ENCODE measurements around the gene CCP110. TPM values are rescaled to one million over a fixed set of nuclear protein-coding genes. Genes with fewer than 3 reads are reported as not detected.

Gene CCP110
- total and polyA plus RNA-seq, 7 experiments from 2014 or later: 9.2 to 33.0 (median 18.1) TPM

- H3K4me1 Mint-ChIP-seq: peaks cover 43 to 66% (median 54%) of the 10 kb centered on the region in 7 donors
- peak overlapping the region in 7 of 10 donors; percentile 86 to 98 (median 95) for H3K4me3 Mint-ChIP-seq
- H3K27me3 ChIP-seq (ENCODE audit: control insufficient read depth in 2 of 2, insufficient read depth in 2 of 2, low read length in 2 of 2): no peaks in the 10 kb centered on the region
- ChIA-PET CTCF (interaction anchor here (1.0 kb wide), 2 partner anchors 21 to 33 kb away, joined by 3 read pairs; partner anchors contain the start of gene VPS35L), POLR2A (interaction anchor here (3.7 kb wide), 1 partner anchor 33 kb away, joined by 37 read pairs; the partner anchor contains the start of gene VPS35L)
- H3K4me3 ChIP-seq (ENCODE audit: low read length): no peak overlapping the region
- peak overlapping the region in 6 of 9 donors; percentile 72 to 93 (median 88) for H3K27ac Mint-ChIP-seq
- H3K36me3 ChIP-seq (ENCODE audit: control insufficient read depth in 2 of 3, insufficient read depth in 3 of 3, low read length in 3 of 3): peaks cover 0 to 9% (median 0%) of the 10 kb centered on the region in 3 experiments
- no peak for ATAC-seq
- no peaks in the 10 kb centered on the region for H3K9me3 Mint-ChIP-seq
- H3K27ac ChIP-seq (ENCODE audit: low read depth, low read length): peak overlapping the region; percentile 82
- H3K36me3 Mint-ChIP-seq: peaks cover 0 to 9% (median 3%) of the 10 kb centered on the region in 5 donors
- H3K4me1 ChIP-seq (ENCODE audit: control insufficient read depth in 2 of 2, insufficient read depth in 2 of 2, low read length in 2 of 2): peaks cover 15 to 31% of the 10 kb centered on the region in 2 donors
- no peak for DNase-seq
- H3K27me3 Mint-ChIP-seq: no peaks in the 10 kb centered on the region
- H3K9me3 ChIP-seq (ENCODE audit: control insufficient read depth in 2 of 3, low read length in 3 of 3): no peaks in the 10 kb centered on the region
- intact Hi-C loops (cut with micrococcal nuclease): loop anchor here (1.0 to 10.0 kb wide), 12 partner anchors 14 to 1982 kb away; partner anchors contain the start of genes ARL6IP1 (in 2 of the 2), COQ7 (in 2 of the 2), IQCK (in 2 of the 2) and KNOP1 (in 2 of the 2)
These were observed 982 bp upstream of the CCP110 start for GRCh38 chr16:19522760-19523159.

GRCh38 chr16:19523184-19523558, 571 bp upstream of the CCP110 start:
- ATAC-seq: no peak
- Histone ChIP-seq H3K27me3 (ENCODE audit: control insufficient read depth in 2 of 2, insufficient read depth in 2 of 2, low read length in 2 of 2) (no peaks in the 10 kb centered on the region), H3K27ac (ENCODE audit: low read depth, low read length) (peak overlapping the region; percentile 82), H3K4me3 (ENCODE audit: low read length) (no peak overlapping the region), H3K36me3 (ENCODE audit: control insufficient read depth in 2 of 3, insufficient read depth in 3 of 3, low read length in 3 of 3) (peaks cover 0 to 9% (median 0%) of the 10 kb centered on the region in 3 experiments), H3K4me1 (ENCODE audit: control insufficient read depth in 2 of 2, insufficient read depth in 2 of 2, low read length in 2 of 2) (peaks cover 15 to 31% of the 10 kb centered on the region in 2 donors), H3K9me3 (ENCODE audit: control insufficient read depth in 2 of 3, low read length in 3 of 3) (no peaks in the 10 kb centered on the region)
- intact Hi-C loops (cut with micrococcal nuclease): loop anchor here (1.0 to 10.0 kb wide), 12 partner anchors 14 to 1982 kb away; partner anchors contain the start of genes ARL6IP1 (in 2 of the 2), COQ7 (in 2 of the 2), THUMPD1 (in 2 of the 2) and VPS35L (in 2 of the 2)
- H3K4me1 Mint-ChIP-seq: peaks cover 43 to 66% (median 54%) of the 10 kb centered on the region in 7 donors
- H3K36me3 Mint-ChIP-seq: peaks cover 0 to 9% (median 3%) of the 10 kb centered on the region in 5 donors
- H3K9me3 Mint-ChIP-seq: no peaks in the 10 kb centered on the region
- H3K27me3 Mint-ChIP-seq: no peaks in the 10 kb centered on the region
- CTCF ChIA-PET: interaction anchor here (0.6 to 2.3 kb wide), 3 partner anchors 21 to 607 kb away, joined by 3 to 19 read pairs (median 4); partner anchors contain the start of gene VPS35L
- peak overlapping the region in 5 of 10 donors; percentile 45 to 100 (median 94) for H3K4me3 Mint-ChIP-seq
- POLR2A ChIA-PET: interaction anchor here (0.6 to 3.7 kb wide), 3 partner anchors 32 to 733 kb away, joined by 3 to 37 read pairs (median 6); partner anchors contain the start of genes COQ7, RPS15A and VPS35L
- DNase-seq: no peak
- H3K27ac Mint-ChIP-seq: peak overlapping the region in 3 of 9 donors; percentile 21 to 92 (median 89)

GRCh38 chr16:19524356-19524615, 544 bp downstream of the CCP110 start:
- H3K27me3 Mint-ChIP-seq: no peaks in the 10 kb centered on the region
- Histone ChIP-seq H3K27me3 (ENCODE audit: control insufficient read depth in 2 of 2, insufficient read depth in 2 of 2, low read length in 2 of 2) (no peaks in the 10 kb centered on the region), H3K4me3 (ENCODE audit: low read length) (peak overlapping the region; percentile 89), H3K36me3 (ENCODE audit: control insufficient read depth in 2 of 3, insufficient read depth in 3 of 3, low read length in 3 of 3) (peaks cover 0 to 18% (median 0%) of the 10 kb centered on the region in 3 experiments), H3K4me1 (ENCODE audit: control insufficient read depth in 2 of 2, insufficient read depth in 2 of 2, low read length in 2 of 2) (peaks cover 15 to 31% of the 10 kb centered on the region in 2 donors), H3K27ac (ENCODE audit: low read depth, low read length) (peak overlapping the region; percentile 73), H3K9me3 (ENCODE audit: control insufficient read depth in 2 of 3, low read length in 3 of 3) (no peaks in the 10 kb centered on the region)
- H3K27ac Mint-ChIP-seq: peak overlapping the region; percentile 34 to 95 (median 83)
- peak overlapping the region; percentile 92 to 100 (median 97) for H3K4me3 Mint-ChIP-seq
- H3K4me1 Mint-ChIP-seq: peaks cover 35 to 55% (median 46%) of the 10 kb centered on the region in 7 donors
- peaks cover 0 to 15% (median 8%) of the 10 kb centered on the region in 5 donors for H3K36me3 Mint-ChIP-seq
- CTCF ChIA-PET: interaction anchor here (0.6 to 2.3 kb wide), 4 partner anchors 31 to 383 kb away, joined by 3 to 19 read pairs (median 5); partner anchors contain the start of gene VPS35L
- POLR2A ChIA-PET: interaction anchor here (1.4 to 3.7 kb wide), 3 partner anchors 24 to 457 kb away, joined by 5 to 37 read pairs (median 6); partner anchors contain the start of genes COQ7 and VPS35L
- ATAC-seq: no peak
- no peaks in the 10 kb centered on the region for H3K9me3 Mint-ChIP-seq
- peak in 1 of 9 donors; percentile 24 for DNase-seq
- intact Hi-C loops (cut with micrococcal nuclease): loop anchor here (1.0 to 10.0 kb wide), 6 partner anchors 362 to 1981 kb away; partner anchors contain the start of genes ARL6IP1 (in 1 of the 2), SMG1 (in 1 of the 2) and THUMPD1 (in 1 of the 2)

GRCh38 chr16:19524616-19525384, 1.1 kb downstream of the CCP110 start:
- POLR2A ChIA-PET: interaction anchor here (0.5 to 3.7 kb wide), 4 partner anchors 24 to 458 kb away, joined by 4 to 37 read pairs (median 6); partner anchors contain the start of genes COQ7 and VPS35L

GRCh38 chr16:19525385-19525723, 1.6 kb downstream of the CCP110 start:
- no peaks in the 10 kb centered on the region for H3K27me3 ChIP-seq (ENCODE audit: control insufficient read depth in 2 of 2, insufficient read depth in 2 of 2, low read length in 2 of 2)
- Mint-ChIP-seq H3K27me3 (no peaks in the 10 kb centered on the region), H3K36me3 (peaks cover 0 to 13% (median 8%) of the 10 kb centered on the region in 5 donors), H3K27ac (peak overlapping the region in 5 of 9 donors; percentile 23 to 95 (median 83)), H3K9me3 (no peaks in the 10 kb centered on the region), H3K4me3 (peak overlapping the region; percentile 92 to 100 (median 97)), H3K4me1 (peaks cover 30 to 47% (median 41%) of the 10 kb centered on the region in 7 donors)
- DNase-seq: no peak
- H3K4me3 ChIP-seq (ENCODE audit: low read length): peak overlapping the region; percentile 89
- intact Hi-C loops (cut with micrococcal nuclease): loop anchor here in 1 of 2 donors (10.0 kb wide), 1 partner anchor 1979 kb away; no protein-coding TSS in a partner anchor
- H3K36me3 ChIP-seq (ENCODE audit: control insufficient read depth in 2 of 3, insufficient read depth in 3 of 3, low read length in 3 of 3): peaks cover 0 to 18% (median 0%) of the 10 kb centered on the region in 3 experiments
- no peak overlapping the region for H3K27ac ChIP-seq (ENCODE audit: low read depth, low read length)
- ChIA-PET CTCF (interaction anchor here (1.0 to 2.3 kb wide), 4 partner anchors 22 to 382 kb away, joined by 3 to 19 read pairs (median 5); partner anchors contain the start of gene VPS35L), POLR2A (interaction anchor here (0.5 to 3.7 kb wide), 3 partner anchors 23 to 381 kb away, joined by 4 to 37 read pairs (median 5); partner anchors contain the start of gene VPS35L)
- ATAC-seq: no peak
- H3K4me1 ChIP-seq (ENCODE audit: control insufficient read depth in 2 of 2, insufficient read depth in 2 of 2, low read length in 2 of 2): peaks cover 15 to 30% of the 10 kb centered on the region in 2 donors
- no peaks in the 10 kb centered on the region for H3K9me3 ChIP-seq (ENCODE audit: control insufficient read depth in 2 of 3, low read length in 3 of 3)

More at GRCh38 chr16:19524616-19525384, 1.1 kb downstream of the CCP110 start:
- peaks cover 35 to 51% (median 45%) of the 10 kb centered on the region in 7 donors for H3K4me1 Mint-ChIP-seq
- Histone ChIP-seq H3K27me3 (ENCODE audit: control insufficient read depth in 2 of 2, insufficient read depth in 2 of 2, low read length in 2 of 2) (no peaks in the 10 kb centered on the region), H3K4me3 (ENCODE audit: low read length) (peak overlapping the region; percentile 89), H3K9me3 (ENCODE audit: control insufficient read depth in 2 of 3, low read length in 3 of 3) (no peaks in the 10 kb centered on the region), H3K27ac (ENCODE audit: low read depth, low read length) (peak overlapping the region; percentile 73), H3K36me3 (ENCODE audit: control insufficient read depth in 2 of 3, insufficient read depth in 3 of 3, low read length in 3 of 3) (peaks cover 0 to 18% (median 0%) of the 10 kb centered on the region in 3 experiments), H3K4me1 (ENCODE audit: control insufficient read depth in 2 of 2, insufficient read depth in 2 of 2, low read length in 2 of 2) (peaks cover 15 to 31% of the 10 kb centered on the region in 2 donors)
- H3K4me3 Mint-ChIP-seq: peak overlapping the region; percentile 92 to 100 (median 97)
- peaks cover 0 to 15% (median 8%) of the 10 kb centered on the region in 5 donors for H3K36me3 Mint-ChIP-seq
- H3K9me3 Mint-ChIP-seq: no peaks in the 10 kb centered on the region
- CTCF ChIA-PET: interaction anchor here (0.6 to 2.3 kb wide), 5 partner anchors 22 to 383 kb away, joined by 3 to 19 read pairs (median 4); partner anchors contain the start of gene VPS35L
- H3K27ac Mint-ChIP-seq: peak overlapping the region; percentile 34 to 95 (median 83)
- intact Hi-C loops (cut with micrococcal nuclease): loop anchor here (1.0 to 10.0 kb wide), 6 partner anchors 362 to 1980 kb away; partner anchors contain the start of genes ARL6IP1 (in 1 of the 2), SMG1 (in 1 of the 2) and THUMPD1 (in 1 of the 2)
- ATAC-seq (no peak), DNase-seq (peak in 3 of 9 donors; percentile 7 to 17 (median 10))
- H3K27me3 Mint-ChIP-seq: no peaks in the 10 kb centered on the region

GRCh38 chr16:19527161-19527560, 3.4 kb downstream of the CCP110 start:
- CTCF ChIA-PET: no interaction called here
- Histone ChIP-seq H3K4me3 (ENCODE audit: low read length) (no peak overlapping the region), H3K4me1 (ENCODE audit: control insufficient read depth in 2 of 2, insufficient read depth in 2 of 2, low read length in 2 of 2) (peaks cover 5 to 20% of the 10 kb centered on the region in 2 donors), H3K9me3 (ENCODE audit: control insufficient read depth in 2 of 3, low read length in 3 of 3) (no peaks in the 10 kb centered on the region), H3K27ac (ENCODE audit: low read depth, low read length) (no peak overlapping the region), H3K27me3 (ENCODE audit: control insufficient read depth in 2 of 2, insufficient read depth in 2 of 2, low read length in 2 of 2) (no peaks in the 10 kb centered on the region), H3K36me3 (ENCODE audit: control insufficient read depth in 2 of 3, insufficient read depth in 3 of 3, low read length in 3 of 3) (peaks cover 0 to 16% (median 0%) of the 10 kb centered on the region in 3 experiments)
- POLR2A ChIA-PET: no interaction called here
- no peaks in the 10 kb centered on the region for H3K9me3 Mint-ChIP-seq
- H3K27me3 Mint-ChIP-seq: no peaks in the 10 kb centered on the region
- H3K27ac Mint-ChIP-seq: no peak overlapping the region
- no peak overlapping the region for H3K4me3 Mint-ChIP-seq
- no peak for ATAC-seq
- DNase-seq: no peak
- intact Hi-C loops (cut with micrococcal nuclease): loop anchor here in 1 of 2 donors (10.0 kb wide), 1 partner anchor 1978 kb away; no protein-coding TSS in a partner anchor
- H3K4me1 Mint-ChIP-seq: peaks cover 17 to 34% (median 27%) of the 10 kb centered on the region in 7 donors
- peaks cover 2 to 18% (median 10%) of the 10 kb centered on the region in 5 donors for H3K36me3 Mint-ChIP-seq
